GM12872 (cell line): Measurements from ENCODE around the gene RPS6KA5.

Experiments used
- CTCF ChIP-seq: IDR thresholded peaks from 3 replicates; pipeline ENCODE4 v1.5.1; 2011; ENCODE audit warnings: low read depth, mild to moderate bottlenecking, low read length, moderate library complexity; ENCODE audit not compliant: insufficient read depth

RPS6KA5 gene

GRCh38 chr14:90846511-90846910 is 213.9 kb downstream of the RPS6KA5 start:
- no peak for TF ChIP-seq CTCF

- TF ChIP-seq CTCF: no peak
Observed at GRCh38 chr14:90844321-90844720, 216.1 kb downstream of the RPS6KA5 start.

GRCh38 chr14:90842726-90843125 is 217.7 kb downstream of the RPS6KA5 start:
- no peak for TF ChIP-seq CTCF

GRCh38 chr14:90839889-90840266 is 220.6 kb downstream of the RPS6KA5 start:
- TF ChIP-seq CTCF: no peak

GRCh38 chr14:90839024-90839888 is 221.2 kb downstream of the RPS6KA5 start:
- TF ChIP-seq CTCF: no peak

GRCh38 chr14:90837355-90837754 is 223.1 kb downstream of the RPS6KA5 start:
- no peak for TF ChIP-seq CTCF

- TF ChIP-seq CTCF: no peak
Observed at GRCh38 chr14:90836692-90837063, 223.8 kb downstream of the RPS6KA5 start.
